IMR-90 (cell line): ENCODE data around the gene ADD3. TPM values are rescaled to one million over a fixed set of nuclear protein-coding genes. Genes with fewer than 3 reads are reported as not detected.

Experiments
- ATAC-seq: fragments of 200-7000 bp; cut with Tn5 transposase; 2 replicates; pipeline ENCODE4 v1.9.1; 2020; ENCODE audit warnings: low read depth, mild to moderate bottlenecking, moderate library complexity
- BruUV-seq: library from RNA; stranded (reverse); fragments of 400-500 nt; replicated peaks from 2 replicates; lab custom pipeline; 2021; lab: Mats Ljungman, UMichigan
- CTCF ChIA-PET: fragments of 300-600 bp; formaldehyde crosslinking; extraction: SDS; loops from one replicate; lab custom pipeline; 2021; ENCODE audit warnings: antibody characterized with exemption; lab: Yijun Ruan, JAX
- POLR2A ChIA-PET: fragments of 300-600 bp; sonication (Branson Sonifier 250); formaldehyde crosslinking; loops from one replicate; lab custom pipeline; 2022; ENCODE audit warnings: antibody characterized with exemption; ENCODE audit not compliant: unreplicated experiment; lab: Charles Lee
- DNase-seq: peaks from one replicate; pipeline ENCODE4 v3.0.0; 2013
- H2AFZ ChIP-seq: replicated peaks from 2 replicates; pipeline ENCODE3; 2013; ENCODE audit warnings: low read length, mild to moderate bottlenecking; ENCODE audit not compliant: poor library complexity
- H2AK5ac ChIP-seq: 2 replicates; pipeline ENCODE4 v1.6.1; 2013; ENCODE audit warnings: low read depth, low read length, inconsistent platforms
- H2AK9ac ChIP-seq: replicated peaks from 2 replicates; pipeline ENCODE3; 2013; ENCODE audit warnings: mild to moderate bottlenecking, low read depth, low read length, moderate library complexity; ENCODE audit not compliant: poor library complexity
- H2BK120ac ChIP-seq: 2 replicates; pipeline ENCODE4 v1.6.1; 2013; ENCODE audit warnings: low read depth, low read length, inconsistent platforms
- H2BK15ac ChIP-seq: 3 replicates; pipeline ENCODE4 v1.6.1; 2013; ENCODE audit warnings: low read depth, low read length, inconsistent platforms
- H2BK20ac ChIP-seq: 2 replicates; pipeline ENCODE4 v1.6.1; 2013; ENCODE audit warnings: low read depth, mild to moderate bottlenecking, inconsistent platforms, low read length, moderate library complexity
- H2BK5ac ChIP-seq: 2 replicates; pipeline ENCODE4 v1.6.1; 2013; ENCODE audit warnings: mild to moderate bottlenecking, low read depth, low read length, inconsistent platforms; ENCODE audit not compliant: poor library complexity, severe bottlenecking
- H3K14ac ChIP-seq: replicated peaks from 2 replicates; pipeline ENCODE4 v1.6.1; 2013; ENCODE audit warnings: low read depth, low read length, inconsistent platforms
- H3K18ac ChIP-seq: 2 replicates; pipeline ENCODE4 v1.6.1; 2013; ENCODE audit warnings: low read depth, low read length, control low read depth
- H3K23ac ChIP-seq: 2 replicates; pipeline ENCODE4 v1.6.1; 2013; ENCODE audit warnings: low read depth, low read length, inconsistent platforms
- H3K27ac ChIP-seq: 2 replicates; pipeline ENCODE4 v1.5.1; 2013; ENCODE audit warnings: mild to moderate bottlenecking, control low read depth, low read length; ENCODE audit not compliant: insufficient read depth
- H3K27me3 ChIP-seq: 2 replicates; pipeline ENCODE4 v1.6.1; 2013; ENCODE audit warnings: low read length; ENCODE audit not compliant: control insufficient read depth, insufficient read depth
- H3K36me3 ChIP-seq: 2 replicates; pipeline ENCODE4 v1.6.1; 2013; ENCODE audit warnings: low read length, mixed read lengths; ENCODE audit not compliant: control insufficient read depth, insufficient read depth
- H3K4ac ChIP-seq: 2 replicates; pipeline ENCODE4 v1.6.1; 2013; ENCODE audit warnings: low read depth, low read length, inconsistent platforms
- H3K4me1 ChIP-seq: 2 replicates; pipeline ENCODE4 v1.6.1; 2013; ENCODE audit warnings: low read length, mixed read lengths; ENCODE audit not compliant: control insufficient read depth, insufficient read depth
- H3K4me2 ChIP-seq: 2 replicates; pipeline ENCODE4 v1.6.1; 2013; ENCODE audit warnings: low read depth, mild to moderate bottlenecking, control low read depth, low read length, moderate library complexity
- H3K4me3 ChIP-seq: 2 replicates; pipeline ENCODE4 v1.5.1; 2013; ENCODE audit warnings: low read depth, mild to moderate bottlenecking, control low read depth, low read length, moderate library complexity; ENCODE audit not compliant: insufficient read depth
- H3K56ac ChIP-seq: 2 replicates; pipeline ENCODE4 v1.6.1; 2013; ENCODE audit warnings: low read length, inconsistent platforms; ENCODE audit not compliant: insufficient read depth; ENCODE audit errors: extremely low read depth
- H3K79me1 ChIP-seq, 2 experiments: 2 replicates each; pipeline ENCODE4 v1.6.1; 2013; ENCODE audit warnings: low read length in 2 of 2, inconsistent platforms in 1 of 2, low read depth in 1 of 2
- H3K9ac ChIP-seq: 2 replicates; pipeline ENCODE4 v1.6.1; 2013; ENCODE audit warnings: low read depth, low read length, control low read depth
- H3K9me1 ChIP-seq: 2 replicates; pipeline ENCODE4 v1.6.1; 2013; ENCODE audit warnings: low read length, inconsistent platforms; ENCODE audit not compliant: insufficient read depth
- H3K9me3 ChIP-seq: 2 replicates; pipeline ENCODE4 v1.6.1; 2013; ENCODE audit warnings: low read length; ENCODE audit not compliant: control insufficient read depth, insufficient read depth
- H4K20me1 ChIP-seq: 2 replicates; pipeline ENCODE4 v1.6.1; 2013; ENCODE audit warnings: low read length, inconsistent platforms; ENCODE audit not compliant: insufficient read depth
- H4K5ac ChIP-seq: 2 replicates; pipeline ENCODE4 v1.6.1; 2013; ENCODE audit warnings: mild to moderate bottlenecking, low read depth, low read length, control low read depth
- H4K8ac ChIP-seq, 2 experiments: 2 replicates each; pipeline ENCODE4 v1.6.1; 2013; ENCODE audit warnings: low read depth in 2 of 2, low read length in 2 of 2, control low read depth in 1 of 2, inconsistent platforms in 1 of 2
- H4K91ac ChIP-seq: 2 replicates; pipeline ENCODE4 v1.6.1; 2013; ENCODE audit warnings: low read depth, low read length, inconsistent platforms; ENCODE audit not compliant: insufficient read depth
- CEBPB ChIP-seq: IDR thresholded peaks from 2 replicates; pipeline ENCODE4 v1.6.1; 2012; ENCODE audit warnings: low read depth, low read length, improper control_type of control experiment
- CHD1 ChIP-seq: IDR thresholded peaks from 2 replicates; pipeline ENCODE4 v1.6.1; 2012; ENCODE audit warnings: low read depth, low read length, improper control_type of control experiment
- FOS ChIP-seq: fragments of 150-350 bp; IDR thresholded peaks from 2 replicates; pipeline ENCODE4 v1.6.1; 2016; ENCODE audit warnings: low read depth, low read length
- MAFK ChIP-seq: IDR thresholded peaks from 2 replicates; pipeline ENCODE4 v1.6.1; 2012; ENCODE audit warnings: low read depth, low read length, improper control_type of control experiment
- MAZ ChIP-seq: IDR thresholded peaks from 2 replicates; pipeline ENCODE4 v1.6.1; 2012; ENCODE audit warnings: low read depth, mild to moderate bottlenecking, low read length, improper control_type of control experiment, moderate library complexity, borderline replicate concordance
- MXI1 ChIP-seq: IDR thresholded peaks from 2 replicates; pipeline ENCODE4 v1.6.1; 2012; ENCODE audit warnings: low read depth, mild to moderate bottlenecking, low read length, moderate library complexity, borderline replicate concordance
- NFE2L2 ChIP-seq: fragments of 150-350 bp; IDR thresholded peaks from 2 replicates; pipeline ENCODE4 v1.6.1; 2016; ENCODE audit warnings: low read depth, mild to moderate bottlenecking, low read length
- SMC3 ChIP-seq: fragments of 150-350 bp; IDR thresholded peaks from 2 replicates; pipeline ENCODE4 v1.6.1; 2016; ENCODE audit warnings: low read depth, mild to moderate bottlenecking, antibody characterized with exemption, low read length, moderate library complexity
- WGBS, 2 experiments: methylation state at CpG; one replicate each; pipeline versions ENCODE4 v1.1.5 to v1.1.7; 2013; ENCODE audit warnings: missing lambda C conversion rate in 2 of 2; ENCODE audit not compliant: insufficient read length in 1 of 2; ENCODE audit errors: extremely low coverage in 2 of 2; 5-methylcytosine and 5-hydroxymethylcytosine counted together
- dilution Hi-C: fragments of 300-500 bp; cut with HindIII; formaldehyde crosslinking; loops from one replicate; pipeline ENCODE4 v1.14.3; 2018; ENCODE audit warnings: low sequenced_read_pairs; ENCODE audit not compliant: unreplicated experiment
- in situ Hi-C: fragments of 300-500 bp; cut with MboI; formaldehyde crosslinking; loops from 3 replicates; pipeline ENCODE4 v1.14.3; 2019; ENCODE audit warnings: low sequenced_read_pairs, inconsistent platforms, mixed read lengths
- intact Hi-C: fragments of 100-400 bp; cut with micrococcal nuclease; formaldehyde crosslinking; loops from 2 replicates; pipeline ENCODE4 v1.10.0; 2022
- polyA plus RNA-seq, 3 experiments: library from polyadenylated mRNA; depleted of rRNA; stranded (reverse); fragments of >200 nt; gene quantifications; 2 replicates each; pipeline ENCODE4 v1.2.3, GENCODE V29; 2012; ENCODE audit warnings: low replicate concordance in 1 of 3
- total RNA-seq: library from RNA; depleted of rRNA; stranded (reverse); fragments of >200 nt; gene quantifications from 2 replicates; pipeline ENCODE4 v1.2.3, GENCODE V29; 2012
- TF ChIP-seq, protein P1 (sequence below): fragments of 150-350 bp; IDR thresholded peaks from 2 replicates; pipeline ENCODE4 v1.6.1; 2017; ENCODE audit warnings: mild to moderate bottlenecking, antibody characterized with exemption, low read length, low read depth
- TF ChIP-seq, protein P2 (sequence below): conservative IDR thresholded peaks from 2 replicates; pipeline ENCODE4 v1.5.1; 2012; ENCODE audit warnings: mild to moderate bottlenecking, low read depth, low read length, improper control_type of control experiment

ADD3 gene
- total and polyA plus RNA-seq, 2 of the 4 experiments (the other 2 are of a cell fraction) = 138 to 212 TPM

DNA sequence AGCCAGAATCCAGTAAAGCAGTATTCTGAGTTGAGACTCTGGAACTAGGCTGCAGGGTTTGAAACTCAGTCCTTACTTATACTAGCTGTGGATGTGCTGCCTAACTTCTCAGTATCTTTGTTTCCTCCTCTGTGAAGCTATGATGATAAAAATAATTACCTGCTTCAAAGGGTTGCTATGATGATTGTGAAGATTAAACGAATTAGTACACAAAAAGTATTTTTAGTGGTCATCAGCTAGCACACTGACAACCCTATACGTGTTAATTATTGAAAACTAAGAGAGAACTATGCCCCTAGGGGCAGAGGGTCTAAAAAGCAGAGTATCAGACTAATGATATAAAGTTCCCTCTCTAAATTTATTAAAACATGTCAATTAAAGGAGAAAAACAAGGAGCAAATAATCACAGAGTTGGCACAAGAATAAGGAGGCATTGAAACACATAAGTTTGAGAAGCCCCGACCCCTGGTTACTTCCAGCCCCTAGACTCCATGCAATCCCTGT, 34.4 kb upstream of the ADD3 start:
- dilution Hi-C loops = no loop called here
- ChIA-PET CTCF (interaction anchor here (0.5 to 0.6 kb wide), 2 partner anchors 31 to 90 kb away, joined by 3 to 7 read pairs; no protein-coding TSS in a partner anchor), POLR2A (no interaction called here)
- no peak overlapping the region for H3K4ac ChIP-seq
- H2BK15ac ChIP-seq = no peak overlapping the region
- H3K18ac ChIP-seq = no peak overlapping the region
- no peak overlapping the region for H3K4me3 ChIP-seq
- no TSS peak for BruUV-seq
- in situ Hi-C loops = no loop called here
- H2BK5ac ChIP-seq = no peak overlapping the region
- H3K27me3 ChIP-seq = no peaks in the 10 kb centered on the region
- no peak overlapping the region for H3K14ac ChIP-seq
- TF ChIP-seq CEBPB (no peak), MXI1 (no peak), NFE2L2 (no peak), CHD1 (no peak), SMC3 (no peak), MAFK (no peak), MAZ (no peak), FOS (no peak)
- TF ChIP-seq, protein P1, sequence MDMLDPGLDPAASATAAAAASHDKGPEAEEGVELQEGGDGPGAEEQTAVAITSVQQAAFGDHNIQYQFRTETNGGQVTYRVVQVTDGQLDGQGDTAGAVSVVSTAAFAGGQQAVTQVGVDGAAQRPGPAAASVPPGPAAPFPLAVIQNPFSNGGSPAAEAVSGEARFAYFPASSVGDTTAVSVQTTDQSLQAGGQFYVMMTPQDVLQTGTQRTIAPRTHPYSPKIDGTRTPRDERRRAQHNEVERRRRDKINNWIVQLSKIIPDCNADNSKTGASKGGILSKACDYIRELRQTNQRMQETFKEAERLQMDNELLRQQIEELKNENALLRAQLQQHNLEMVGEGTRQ = no peak
- TF ChIP-seq, protein P2, sequence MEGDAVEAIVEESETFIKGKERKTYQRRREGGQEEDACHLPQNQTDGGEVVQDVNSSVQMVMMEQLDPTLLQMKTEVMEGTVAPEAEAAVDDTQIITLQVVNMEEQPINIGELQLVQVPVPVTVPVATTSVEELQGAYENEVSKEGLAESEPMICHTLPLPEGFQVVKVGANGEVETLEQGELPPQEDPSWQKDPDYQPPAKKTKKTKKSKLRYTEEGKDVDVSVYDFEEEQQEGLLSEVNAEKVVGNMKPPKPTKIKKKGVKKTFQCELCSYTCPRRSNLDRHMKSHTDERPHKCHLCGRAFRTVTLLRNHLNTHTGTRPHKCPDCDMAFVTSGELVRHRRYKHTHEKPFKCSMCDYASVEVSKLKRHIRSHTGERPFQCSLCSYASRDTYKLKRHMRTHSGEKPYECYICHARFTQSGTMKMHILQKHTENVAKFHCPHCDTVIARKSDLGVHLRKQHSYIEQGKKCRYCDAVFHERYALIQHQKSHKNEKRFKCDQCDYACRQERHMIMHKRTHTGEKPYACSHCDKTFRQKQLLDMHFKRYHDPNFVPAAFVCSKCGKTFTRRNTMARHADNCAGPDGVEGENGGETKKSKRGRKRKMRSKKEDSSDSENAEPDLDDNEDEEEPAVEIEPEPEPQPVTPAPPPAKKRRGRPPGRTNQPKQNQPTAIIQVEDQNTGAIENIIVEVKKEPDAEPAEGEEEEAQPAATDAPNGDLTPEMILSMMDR = no peak
- 0 out of 2 replicates have a peak, but pooled peaks cover 5% of the 10 kb centered on the region for H3K9me1 ChIP-seq
- no peak overlapping the region for H2AK9ac ChIP-seq
- H2AFZ ChIP-seq = no peak overlapping the region
- DNase-seq (no peak), ATAC-seq (no peak)
- intact Hi-C loops = no loop called here
- no peaks in the 10 kb centered on the region for H4K20me1 ChIP-seq
- no peaks in the 10 kb centered on the region for H3K36me3 ChIP-seq
- peaks cover 8% of the 10 kb centered on the region for H3K4me1 ChIP-seq
- H2AK5ac ChIP-seq = no peak overlapping the region
- no peak overlapping the region for H3K56ac ChIP-seq
- H3K23ac ChIP-seq = no peak overlapping the region
- H2BK120ac ChIP-seq = no peak overlapping the region
- H3K9me3 ChIP-seq = no peaks in the 10 kb centered on the region
- no peak overlapping the region for H3K4me2 ChIP-seq
- no peak overlapping the region for H4K8ac ChIP-seq
- peaks cover 0 to 2% of the 10 kb centered on the region in 2 experiments; a peak in 1 of 4 replicates for H3K79me1 ChIP-seq
- no peak overlapping the region for H3K9ac ChIP-seq
- no CpG with 5 or more reads among the region's 3 CpGs for WGBS, 2 experiments
- no peak overlapping the region for H4K91ac ChIP-seq
- no peak overlapping the region for H2BK20ac ChIP-seq
- H4K5ac ChIP-seq = no peak overlapping the region
- H3K27ac ChIP-seq = no peak overlapping the region
